Measurements from ENCODE around the gene CCDC33. TPM values are rescaled to one million over a fixed set of nuclear protein-coding genes. Genes with fewer than 3 reads are reported as not detected.

The CCDC33 gene
- total and polyA plus RNA-seq, 2 donors (not counting 3 experiments of a cell fraction or from before 2014, with no cell fraction given) = not detected

DNA sequence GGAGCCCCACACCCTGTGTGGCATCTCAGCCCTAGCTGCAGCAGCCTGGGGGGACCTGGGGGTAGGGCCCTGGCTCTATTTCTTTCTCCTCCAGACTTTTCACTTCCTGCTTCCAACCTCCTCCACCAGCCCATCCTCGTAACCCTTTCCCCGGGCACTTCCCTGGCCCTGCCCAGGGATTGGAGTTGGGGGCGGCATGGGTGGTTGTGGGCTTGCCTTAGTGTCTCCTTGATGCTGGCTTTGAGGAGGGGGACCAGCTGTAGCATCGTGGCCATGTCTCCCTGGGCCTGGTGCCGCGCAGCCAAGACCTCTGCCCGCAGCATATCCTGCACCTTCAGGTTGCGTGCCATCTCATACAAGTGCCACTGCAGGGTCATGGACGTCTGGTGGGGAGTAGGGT lies 103.2 kb downstream of the CCDC33 start:
- intact Hi-C loops (cut with micrococcal nuclease) = no loop called here
- Histone ChIP-seq H4K20me1 (replicated peaks; ENCODE audit: control insufficient read depth, extremely low read depth, insufficient read depth, low read length) (no peaks in the 10 kb centered on the region), H3K27me3 (ENCODE audit: control insufficient read depth in 2 of 2, insufficient read depth in 2 of 2, low read length in 2 of 2) (no peaks in the 10 kb centered on the region), H2AFZ (ENCODE audit: low read depth, low read length) (no peak overlapping the region), H3K4me1 (ENCODE audit: control insufficient read depth, extremely low read depth, insufficient read depth, low read length) (no peaks in the 10 kb centered on the region), H3K79me2 (ENCODE audit: control insufficient read depth, insufficient read depth, low read length) (no peaks in the 10 kb centered on the region), H3K9me1 (replicated peaks; ENCODE audit: control insufficient read depth, extremely low read depth, insufficient read depth, low read length) (no peaks in the 10 kb centered on the region), H3K9me3 (replicated peaks; ENCODE audit: control insufficient read depth, insufficient read depth, low read length) (no peaks in the 10 kb centered on the region), H3K4me2 (ENCODE audit: insufficient read depth, low read length) (no peak overlapping the region), H3K9ac (replicated peaks; ENCODE audit: extremely low read depth, insufficient read depth, low read length) (no peak overlapping the region), H3K36me3 (ENCODE audit: control insufficient read depth in 2 of 2, extremely low read depth in 1 of 2, insufficient read depth in 2 of 2, low read length in 2 of 2) (no peaks in the 10 kb centered on the region), H3K27ac (ENCODE audit: insufficient read depth, low read depth, low read length) (no peak overlapping the region), H3K4me3 (replicated peaks in 1 of 3; ENCODE audit: insufficient read depth in 1 of 3, low read depth in 1 of 3, low read length in 3 of 3) (no peak overlapping the region)
- dilution Hi-C loops (cut with MboI; ENCODE audit: extremely low pct_ligation_motif_present, low sequenced_read_pairs) = no loop called here
- CTCF ChIA-PET = no interaction called here
- no TSS peak for BruUV-seq (replicated peaks)
- no peak for DNase-seq (ENCODE audit: low read depth, low spot score)
- FAIRE-seq = no peak
- POLR2A ChIA-PET = no interaction called here
- TF ChIP-seq POLR2AphosphoS5 (IDR thresholded peaks at IDR 0.05; ENCODE audit: insufficient read depth, low read depth, low read length) (no peak), GATA2 (IDR thresholded peaks at IDR 0.05; ENCODE audit: insufficient read depth, insufficient read length, low read depth, low read length) (no peak), JUN (IDR thresholded peaks at IDR 0.05; ENCODE audit: borderline replicate concordance, insufficient read depth, insufficient read length, low read depth) (no peak), MYC (IDR thresholded peaks at IDR 0.05; ENCODE audit: low read depth, low read length) (no peak), EZH2 (IDR thresholded peaks at IDR 0.05; ENCODE audit: borderline replicate concordance, low read depth, low read length, severe bottlenecking) (no peak), FOS (IDR thresholded peaks at IDR 0.05; ENCODE audit: borderline replicate concordance, insufficient read depth, low read length) (no peak), POLR2A (IDR thresholded peaks at IDR 0.05; ENCODE audit: low read depth, low read length) (no peak)
- TF ChIP-seq, protein P1, sequence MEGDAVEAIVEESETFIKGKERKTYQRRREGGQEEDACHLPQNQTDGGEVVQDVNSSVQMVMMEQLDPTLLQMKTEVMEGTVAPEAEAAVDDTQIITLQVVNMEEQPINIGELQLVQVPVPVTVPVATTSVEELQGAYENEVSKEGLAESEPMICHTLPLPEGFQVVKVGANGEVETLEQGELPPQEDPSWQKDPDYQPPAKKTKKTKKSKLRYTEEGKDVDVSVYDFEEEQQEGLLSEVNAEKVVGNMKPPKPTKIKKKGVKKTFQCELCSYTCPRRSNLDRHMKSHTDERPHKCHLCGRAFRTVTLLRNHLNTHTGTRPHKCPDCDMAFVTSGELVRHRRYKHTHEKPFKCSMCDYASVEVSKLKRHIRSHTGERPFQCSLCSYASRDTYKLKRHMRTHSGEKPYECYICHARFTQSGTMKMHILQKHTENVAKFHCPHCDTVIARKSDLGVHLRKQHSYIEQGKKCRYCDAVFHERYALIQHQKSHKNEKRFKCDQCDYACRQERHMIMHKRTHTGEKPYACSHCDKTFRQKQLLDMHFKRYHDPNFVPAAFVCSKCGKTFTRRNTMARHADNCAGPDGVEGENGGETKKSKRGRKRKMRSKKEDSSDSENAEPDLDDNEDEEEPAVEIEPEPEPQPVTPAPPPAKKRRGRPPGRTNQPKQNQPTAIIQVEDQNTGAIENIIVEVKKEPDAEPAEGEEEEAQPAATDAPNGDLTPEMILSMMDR (IDR thresholded peaks at IDR 0.05; ENCODE audit: extremely low read depth in 1 of 2, insufficient read depth in 1 of 2, low read depth in 1 of 2, low read length in 2 of 2) = no peak
- TF ChIP-seq, protein P2, sequence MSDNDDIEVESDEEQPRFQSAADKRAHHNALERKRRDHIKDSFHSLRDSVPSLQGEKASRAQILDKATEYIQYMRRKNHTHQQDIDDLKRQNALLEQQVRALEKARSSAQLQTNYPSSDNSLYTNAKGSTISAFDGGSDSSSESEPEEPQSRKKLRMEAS (IDR thresholded peaks at IDR 0.05; ENCODE audit: insufficient read depth, insufficient read length) = no peak

Data from endothelial cell of umbilical vein (primary cell).